NB4 (cell line): ENCODE results near the gene PTPRD.

ENCODE experiments used
- MYC ChIP-seq: IDR thresholded peaks from 2 replicates; pipeline ENCODE4 v1.6.1; 2011; ENCODE audit warnings: low read depth, low read length
- POLR2A ChIP-seq: IDR thresholded peaks from 2 replicates; pipeline ENCODE4 v1.6.1; 2011; ENCODE audit warnings: mild to moderate bottlenecking; ENCODE audit not compliant: insufficient read length; ENCODE audit errors: extremely low read depth
- TF ChIP-seq, protein P1 (sequence below): IDR thresholded peaks from one replicate; pipeline ENCODE4 v1.5.1; 2012; ENCODE audit warnings: low read depth, low read length

DNA sequence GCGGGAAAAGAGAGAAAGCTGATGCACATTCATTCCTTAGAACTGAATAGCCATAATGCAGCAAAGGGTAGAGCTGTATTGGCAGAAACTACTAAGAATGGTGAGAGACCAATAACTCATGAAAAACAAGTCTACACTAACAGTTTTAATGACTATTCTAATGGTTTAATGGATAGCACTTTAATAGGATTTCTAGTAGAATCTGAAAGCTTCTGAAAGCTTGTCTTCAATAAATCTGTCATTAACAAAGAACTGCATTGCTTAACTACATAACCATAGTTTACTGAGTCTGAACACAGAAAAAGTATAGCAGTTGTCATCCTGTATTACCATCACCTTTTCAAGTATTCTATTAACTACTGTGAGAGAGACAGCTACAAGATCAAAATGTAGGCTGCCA is 2195.5 kb downstream of the PTPRD start:
- TF ChIP-seq, protein P1, sequence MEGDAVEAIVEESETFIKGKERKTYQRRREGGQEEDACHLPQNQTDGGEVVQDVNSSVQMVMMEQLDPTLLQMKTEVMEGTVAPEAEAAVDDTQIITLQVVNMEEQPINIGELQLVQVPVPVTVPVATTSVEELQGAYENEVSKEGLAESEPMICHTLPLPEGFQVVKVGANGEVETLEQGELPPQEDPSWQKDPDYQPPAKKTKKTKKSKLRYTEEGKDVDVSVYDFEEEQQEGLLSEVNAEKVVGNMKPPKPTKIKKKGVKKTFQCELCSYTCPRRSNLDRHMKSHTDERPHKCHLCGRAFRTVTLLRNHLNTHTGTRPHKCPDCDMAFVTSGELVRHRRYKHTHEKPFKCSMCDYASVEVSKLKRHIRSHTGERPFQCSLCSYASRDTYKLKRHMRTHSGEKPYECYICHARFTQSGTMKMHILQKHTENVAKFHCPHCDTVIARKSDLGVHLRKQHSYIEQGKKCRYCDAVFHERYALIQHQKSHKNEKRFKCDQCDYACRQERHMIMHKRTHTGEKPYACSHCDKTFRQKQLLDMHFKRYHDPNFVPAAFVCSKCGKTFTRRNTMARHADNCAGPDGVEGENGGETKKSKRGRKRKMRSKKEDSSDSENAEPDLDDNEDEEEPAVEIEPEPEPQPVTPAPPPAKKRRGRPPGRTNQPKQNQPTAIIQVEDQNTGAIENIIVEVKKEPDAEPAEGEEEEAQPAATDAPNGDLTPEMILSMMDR: no peak
- TF ChIP-seq POLR2A (no peak), MYC (no peak)
